GM18909 (cell line): ENCODE measurements around the gene STXBP5L.
"Not testable (repeated sequence)": the region's sequence is repeated elsewhere in the genome, so short reads cannot be mapped to it uniquely, and the experiment has no call there.

ENCODE experiments used
- ATAC-seq: cut with Tn5 transposase; IDR thresholded peaks from one replicate; pipeline ENCODE4 v1.9.1; 2021; ENCODE audit warnings: mild to moderate bottlenecking; ENCODE audit not compliant: unreplicated experiment, poor library complexity

The STXBP5L gene

DNA sequence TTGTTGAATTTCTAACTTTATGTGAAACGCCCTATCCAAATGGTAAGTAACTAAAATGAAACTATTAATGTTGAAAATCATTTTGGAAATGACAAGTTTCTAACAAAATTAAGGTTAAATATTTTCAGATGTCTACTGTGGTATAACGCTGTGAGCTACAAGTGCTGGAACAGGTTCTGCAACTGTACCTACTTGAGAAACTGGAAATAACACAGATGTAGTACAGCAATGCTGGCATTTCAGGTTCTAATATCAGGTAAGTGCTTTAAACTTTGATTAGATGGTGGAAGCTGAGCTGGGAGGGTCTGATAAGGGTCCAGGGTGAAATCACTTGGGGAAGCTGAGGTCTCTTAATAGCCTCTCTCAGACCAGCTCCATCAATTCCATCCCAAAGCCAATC, 315.1 kb downstream of the STXBP5L start:
- ATAC-seq, result no peak

DNA sequence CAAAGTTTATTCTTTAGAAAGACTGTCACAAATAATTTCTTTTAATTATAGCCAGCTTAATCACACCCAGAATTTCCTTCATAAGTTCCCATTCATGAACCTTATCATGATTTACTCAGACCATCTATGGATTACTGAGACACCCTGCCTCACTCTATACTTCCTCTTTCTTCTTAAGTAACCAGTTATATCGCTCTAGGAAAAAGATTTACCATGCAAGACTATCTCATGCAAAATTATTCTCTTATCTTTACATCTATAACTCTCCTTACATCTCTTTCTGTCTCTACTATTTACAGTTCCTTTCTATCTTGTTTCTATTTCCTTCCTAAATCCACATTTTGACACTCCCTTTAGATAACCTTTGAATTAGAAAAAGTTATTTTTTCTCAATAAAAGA, 321.0 kb downstream of the STXBP5L start:
- no peak for ATAC-seq

DNA sequence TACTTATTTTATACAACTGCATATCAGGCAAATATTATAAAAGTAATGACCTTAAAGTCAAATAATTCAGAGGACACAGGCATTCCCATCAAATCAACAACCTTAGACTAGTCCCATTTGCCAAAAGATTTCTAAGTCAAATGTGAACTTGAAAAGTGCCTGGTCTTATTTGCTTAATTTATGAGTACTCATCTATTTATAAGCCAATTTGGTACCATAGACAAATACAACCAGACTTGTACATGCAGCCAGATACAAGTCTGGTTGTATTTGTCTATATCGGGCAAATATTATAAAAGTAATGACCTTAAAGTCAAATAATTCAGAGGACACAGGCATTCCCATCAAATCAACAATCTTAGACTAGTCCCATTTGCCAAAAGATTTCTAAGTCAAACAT, 322.2 kb downstream of the STXBP5L start:
- ATAC-seq, result not testable (repeated sequence)

DNA sequence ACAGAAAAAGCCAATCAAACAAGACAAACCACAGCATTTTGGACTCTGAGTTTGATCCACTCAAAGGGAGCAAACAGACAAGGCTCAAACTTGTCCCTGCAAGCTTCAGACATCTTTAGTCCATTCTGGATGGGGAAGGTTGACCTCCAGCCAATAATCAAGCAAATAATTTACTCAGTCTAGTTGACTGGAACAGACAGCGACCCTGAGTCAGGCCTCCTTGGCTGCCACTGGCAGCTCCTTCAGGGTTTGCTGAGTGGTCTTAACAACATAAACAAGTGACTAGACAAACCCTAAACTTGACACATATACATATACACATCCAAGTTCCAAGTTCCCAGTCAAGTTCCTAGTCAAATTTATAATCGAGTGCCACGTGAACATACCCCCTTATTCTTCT, 323.9 kb downstream of the STXBP5L start:
- ATAC-seq, result no peak

DNA sequence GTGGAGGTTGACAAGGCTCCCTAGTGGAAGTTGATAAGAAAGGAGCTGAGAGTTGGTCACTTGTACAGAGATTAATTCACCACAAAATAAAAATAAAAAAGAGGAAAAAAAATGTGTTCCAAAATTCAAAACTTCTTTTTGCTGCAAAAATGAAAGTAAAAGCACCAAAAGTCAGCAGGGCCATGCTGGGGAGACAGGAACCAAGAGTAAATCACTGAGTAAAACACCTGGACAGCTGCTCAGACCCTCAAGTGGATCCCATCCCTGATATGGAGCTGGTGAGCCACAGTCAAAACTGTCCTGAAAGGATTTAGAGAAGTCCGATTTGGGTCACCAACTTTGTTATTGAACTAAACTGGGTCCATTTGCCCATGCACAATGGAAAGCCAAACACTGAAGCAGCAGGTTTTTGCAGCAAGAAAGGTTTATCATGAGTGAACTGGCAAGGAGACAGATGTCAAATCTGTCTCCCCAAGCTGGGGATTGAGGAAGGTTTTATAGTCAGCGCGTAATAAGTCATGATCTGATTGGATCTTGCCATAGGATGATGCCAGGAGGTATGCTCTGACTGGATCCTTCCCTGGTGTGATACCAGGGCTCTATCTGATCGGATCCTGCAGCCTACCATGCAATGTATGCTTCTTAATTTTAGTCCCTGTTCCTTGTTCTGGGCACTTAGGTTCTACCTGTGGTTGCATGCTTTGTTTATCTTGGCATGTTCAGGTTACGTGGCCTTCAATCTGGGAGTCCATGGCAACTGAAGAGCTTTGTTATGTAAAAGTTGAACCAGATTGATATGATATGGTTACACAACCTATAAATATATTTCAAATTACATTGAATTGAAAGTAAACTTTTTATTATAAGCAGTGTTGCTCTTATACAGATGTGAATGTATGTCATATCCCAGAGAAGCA, 324.6 kb downstream of the STXBP5L start:
- ATAC-seq, result no peak

DNA sequence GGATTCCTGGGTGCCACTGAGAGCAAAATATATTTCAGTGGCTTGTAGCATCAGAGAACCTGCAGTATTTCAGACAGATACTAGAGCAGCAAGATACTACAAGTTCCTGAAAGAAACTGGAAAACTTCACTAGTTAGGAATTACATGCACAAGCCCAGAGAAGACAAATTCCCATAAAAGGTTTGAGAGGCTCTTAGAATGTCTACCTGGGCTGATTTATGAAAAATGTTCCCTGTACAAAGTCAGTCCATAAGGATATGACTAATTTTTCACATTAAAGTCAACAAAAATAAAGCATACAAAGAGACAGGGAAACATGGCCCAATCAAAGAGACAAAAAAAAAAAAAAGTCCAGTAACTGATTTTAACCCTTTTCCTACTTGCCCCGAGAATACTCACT, 335.2 kb downstream of the STXBP5L start:
- no peak for ATAC-seq

DNA sequence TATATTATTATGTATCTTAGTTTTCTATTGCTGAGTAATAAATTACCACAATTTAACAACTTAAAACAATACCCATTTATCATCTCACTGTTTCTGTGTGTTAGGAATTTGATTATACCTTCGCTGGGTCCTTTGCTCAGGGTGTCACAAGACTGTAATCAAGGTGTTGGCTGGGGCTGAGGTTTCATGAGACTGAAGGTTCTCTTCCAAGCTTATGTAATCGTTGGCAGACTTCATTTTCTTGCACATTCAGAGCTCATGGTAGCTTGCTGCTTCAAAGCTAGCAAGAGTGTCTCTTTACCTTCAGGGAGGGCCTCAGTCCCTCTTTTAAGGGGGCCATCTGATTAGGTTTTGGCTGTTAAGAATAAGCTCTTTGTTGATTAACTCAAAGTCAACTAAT, 344.7 kb downstream of the STXBP5L start:
- no peak for ATAC-seq

DNA sequence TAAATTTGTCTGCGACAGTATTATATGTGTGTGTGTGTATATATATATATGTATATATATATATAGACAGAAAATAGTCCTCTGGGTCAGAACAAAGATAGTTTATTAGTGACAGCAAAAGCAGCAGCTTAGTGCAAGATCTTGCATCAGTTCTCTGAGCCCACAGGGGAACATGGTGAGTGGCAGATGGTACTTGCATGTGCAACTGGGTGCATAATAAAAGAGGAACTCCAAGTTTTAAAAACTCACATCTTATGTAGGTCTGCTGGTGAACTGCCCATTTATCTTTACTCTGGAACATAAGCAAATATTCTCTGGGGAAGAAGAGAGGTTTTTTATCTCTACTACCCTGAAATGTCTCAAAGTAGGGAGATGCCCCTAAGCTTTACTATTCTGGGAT, 361.4 kb downstream of the STXBP5L start:
- ATAC-seq, result no peak

DNA sequence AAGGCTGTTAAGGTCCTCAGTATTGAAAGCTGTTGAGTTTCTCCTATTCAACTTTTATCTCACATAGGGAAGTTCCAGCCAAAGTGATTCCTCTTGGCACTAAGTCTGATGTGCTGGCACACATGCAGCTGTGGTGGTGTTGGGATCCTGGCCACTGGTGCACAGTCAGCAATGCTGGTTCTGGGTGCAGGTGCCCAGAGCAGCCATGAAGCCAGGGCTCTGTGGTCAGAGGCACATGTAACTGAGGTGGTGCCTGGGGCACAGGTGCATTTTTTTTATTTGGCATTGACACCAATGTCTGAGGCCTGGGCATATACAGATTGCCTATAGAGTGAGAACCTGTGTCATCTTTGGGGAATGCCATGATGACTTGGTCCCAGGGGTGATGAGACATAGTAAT, 366.4 kb downstream of the STXBP5L start:
- ATAC-seq, result no peak

DNA sequence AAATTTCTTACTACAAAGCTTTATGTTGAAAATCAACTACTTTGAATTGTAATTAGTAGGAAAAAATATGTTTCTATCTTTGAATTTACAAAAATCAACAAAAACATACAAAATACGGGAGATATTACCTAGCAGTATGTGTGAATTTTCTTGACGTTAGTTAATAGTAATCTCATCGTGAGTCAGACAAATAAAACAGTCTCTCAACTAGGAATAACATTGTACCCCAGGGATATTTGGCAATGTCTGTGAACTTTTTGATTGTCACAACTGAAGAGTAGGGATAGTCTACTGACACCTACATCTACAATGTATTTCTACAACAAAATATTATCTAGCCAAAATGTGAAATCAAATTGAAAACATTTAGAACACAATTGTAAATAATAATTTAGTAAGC, 387.4 kb downstream of the STXBP5L start:
- no peak for ATAC-seq

DNA sequence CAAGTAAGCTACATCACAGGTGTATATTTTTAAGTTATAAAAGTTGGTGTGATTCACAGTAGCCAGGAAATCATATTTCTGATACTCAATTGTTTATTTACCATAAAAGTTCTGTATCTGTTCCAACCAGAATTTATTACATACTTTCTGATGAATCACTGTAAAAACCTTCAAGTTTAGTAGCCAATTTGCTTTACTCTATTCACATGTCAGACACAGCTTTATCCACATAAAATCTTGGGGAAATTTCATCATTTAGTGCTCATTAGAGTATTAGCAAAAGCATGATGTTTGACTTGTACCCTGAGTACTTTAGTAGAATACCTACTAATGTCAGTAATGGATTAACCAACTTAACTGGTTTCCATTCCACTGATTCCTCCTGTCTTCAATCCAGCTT, 388.0 kb downstream of the STXBP5L start:
- ATAC-seq, result no peak

DNA sequence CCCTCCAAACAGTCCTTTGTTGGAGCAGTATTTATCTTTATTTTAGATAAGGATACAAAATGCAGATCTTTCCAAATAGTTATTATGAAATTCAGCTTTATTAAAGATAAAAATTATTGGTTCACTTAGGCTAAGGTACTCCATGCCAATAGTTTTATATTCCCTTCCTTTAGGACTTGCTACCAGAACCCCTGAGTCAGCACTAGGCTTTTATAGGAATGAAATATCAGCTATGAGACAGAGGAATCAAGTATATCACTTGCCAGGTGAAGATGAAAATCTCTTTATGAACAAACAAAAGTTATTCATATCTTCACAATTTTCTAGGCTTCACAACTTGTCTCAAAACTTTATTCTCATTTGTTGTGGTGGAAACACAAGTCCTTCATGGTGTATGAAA, 416.3 kb downstream of the STXBP5L start:
- ATAC-seq, result no peak

DNA sequence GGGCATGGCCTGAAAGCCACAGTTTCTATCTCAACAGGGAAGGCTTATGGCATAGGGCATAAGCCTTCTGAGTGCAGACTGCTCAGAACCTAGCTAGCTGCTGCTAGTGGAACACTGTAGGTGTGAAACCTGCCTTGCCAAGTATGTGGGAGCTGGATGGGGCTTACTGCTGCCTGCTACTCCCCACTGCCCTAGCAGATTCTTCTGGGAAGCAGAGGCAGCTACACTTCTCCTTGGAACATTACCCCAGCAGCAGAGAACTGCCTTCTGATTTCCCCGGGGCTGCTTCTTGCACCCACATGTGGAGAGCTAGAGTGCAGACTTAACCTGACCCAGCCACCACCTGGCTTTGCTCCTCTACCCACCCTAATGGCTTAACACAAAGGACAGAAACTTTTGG, 422.1 kb downstream of the STXBP5L start:
- no peak for ATAC-seq

DNA sequence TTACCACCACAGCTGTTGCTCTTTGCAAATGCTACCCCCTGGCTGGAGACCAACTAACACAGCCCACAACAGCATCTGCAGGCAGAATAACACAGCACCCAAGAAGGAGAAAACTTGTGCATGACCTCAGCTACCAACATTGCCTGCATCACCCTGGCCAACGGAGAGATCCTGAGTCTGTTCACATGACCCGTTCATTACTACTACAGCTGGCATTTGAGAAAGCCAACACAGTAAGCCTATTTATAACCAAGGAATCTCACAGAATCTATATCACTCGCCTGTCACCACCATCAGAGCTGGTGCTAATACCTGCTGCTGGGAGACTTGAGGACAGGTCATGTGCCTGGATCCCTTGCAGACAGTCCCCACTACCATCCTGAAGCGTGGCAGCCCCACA, 422.6 kb downstream of the STXBP5L start:
- no peak for ATAC-seq

DNA sequence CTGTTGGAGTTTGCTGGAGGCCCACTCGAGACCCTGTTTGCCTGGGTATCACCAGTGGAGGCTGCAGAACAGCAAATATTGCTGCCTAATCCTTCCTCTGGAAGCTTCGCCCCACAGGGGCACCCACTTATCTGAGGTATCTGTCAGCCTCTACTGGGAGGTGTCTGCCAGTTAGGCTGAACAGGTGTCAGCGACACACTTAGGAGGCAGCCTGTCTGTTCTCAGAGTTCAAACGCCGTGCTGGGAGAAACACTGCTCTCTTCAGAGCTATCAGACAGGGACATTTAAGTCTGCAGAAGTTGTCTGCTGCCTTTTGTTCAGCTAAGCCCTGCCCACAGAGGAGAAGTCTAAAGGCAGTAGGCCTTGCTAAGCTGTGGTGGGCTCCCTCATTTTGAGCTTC, 448.0 kb downstream of the STXBP5L start:
- ATAC-seq, result not testable (repeated sequence)

DNA sequence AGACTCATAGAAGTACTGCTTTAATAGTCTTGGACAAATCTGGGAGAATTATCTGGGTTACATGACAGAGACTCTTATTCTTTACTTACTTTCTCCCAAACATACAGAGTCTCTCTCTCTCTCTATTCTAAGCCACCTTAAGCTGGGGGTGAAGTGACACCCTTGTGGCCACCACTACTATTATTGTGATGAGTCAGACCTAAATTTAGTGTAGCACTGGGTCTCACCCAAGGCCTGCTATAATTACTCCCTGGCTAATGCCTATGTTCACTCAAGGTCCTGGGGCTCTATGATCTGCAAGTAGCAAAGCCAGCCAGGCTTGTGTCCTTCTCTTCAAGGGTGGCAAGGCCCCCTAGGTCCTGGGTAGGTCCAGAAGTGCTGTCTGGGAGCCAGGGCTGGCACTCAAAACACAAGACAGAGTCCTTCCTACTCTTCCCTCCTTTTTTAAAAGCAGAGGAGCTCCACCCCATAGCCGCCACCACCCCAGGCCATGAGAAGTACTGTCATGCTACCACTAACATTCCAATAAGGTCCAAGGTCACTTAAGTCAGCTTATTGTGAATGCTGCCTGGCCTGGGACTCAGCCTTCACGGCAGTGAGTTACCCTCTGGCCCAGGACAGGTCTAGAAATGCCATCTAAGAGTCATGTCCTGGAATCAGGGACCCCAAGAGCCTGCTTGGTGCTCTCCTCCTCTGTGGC, 454.2 kb downstream of the STXBP5L start:
- peak; percentile 74 for ATAC-seq

DNA sequence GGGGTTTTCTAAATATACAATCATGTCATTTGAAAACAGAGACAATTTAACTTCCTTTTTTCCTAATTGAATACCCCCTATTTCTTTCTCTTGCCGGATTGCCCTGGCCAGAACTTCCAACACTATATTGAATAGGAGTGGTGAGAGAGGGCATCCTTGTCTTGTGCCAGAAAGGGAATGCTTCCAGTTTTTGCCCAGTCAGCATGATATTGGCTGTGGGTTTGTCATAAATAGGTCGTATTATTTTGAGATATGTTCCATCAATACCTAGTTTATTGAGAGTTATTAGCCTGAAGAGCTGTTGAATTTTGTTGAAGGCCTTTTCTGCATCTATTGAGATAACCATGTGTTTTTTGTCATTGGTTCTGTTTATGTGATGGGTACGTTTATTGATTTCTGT, 480.3 kb downstream of the STXBP5L start:
- ATAC-seq, result not testable (repeated sequence)

DNA sequence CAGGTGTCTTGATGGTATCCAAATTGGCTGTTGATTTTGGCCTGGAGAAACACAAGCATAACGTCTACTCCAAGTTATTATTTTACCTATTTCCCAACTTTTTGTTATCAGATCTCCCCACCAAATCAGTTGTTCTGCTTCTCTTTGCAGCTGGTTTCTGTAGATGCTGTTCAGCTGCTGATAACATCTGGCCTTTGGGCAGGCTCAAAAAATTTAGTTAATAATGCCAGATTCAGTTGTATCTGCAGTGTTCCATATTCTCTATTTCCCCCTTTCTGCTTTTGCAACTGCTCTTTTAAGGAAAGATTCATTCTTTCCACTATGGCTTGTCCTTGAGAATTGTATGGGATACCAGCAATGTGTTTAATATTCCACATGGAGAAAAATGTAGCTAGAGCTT, 488.0 kb downstream of the STXBP5L start:
- not testable (repeated sequence) for ATAC-seq

DNA sequence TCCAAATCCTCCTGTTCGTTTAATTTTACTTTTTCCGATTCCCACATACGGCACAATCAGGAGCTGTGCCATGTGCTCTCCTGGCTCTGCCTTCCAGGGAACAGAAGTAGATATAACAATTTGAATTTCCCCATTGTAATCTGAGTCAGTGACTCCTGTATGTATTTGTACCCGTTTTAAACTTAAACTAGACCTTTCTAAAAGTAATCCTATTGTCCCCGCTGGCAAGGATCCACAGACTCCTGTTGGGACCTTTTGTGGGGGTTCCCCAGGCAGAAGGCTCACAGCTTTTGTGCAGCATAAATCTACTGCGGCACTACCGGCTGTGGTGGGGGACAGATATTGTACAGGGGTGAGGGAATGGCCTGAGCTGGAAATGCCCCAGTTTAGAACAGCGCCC, 490.0 kb downstream of the STXBP5L start:
- ATAC-seq, result not testable (repeated sequence)

DNA sequence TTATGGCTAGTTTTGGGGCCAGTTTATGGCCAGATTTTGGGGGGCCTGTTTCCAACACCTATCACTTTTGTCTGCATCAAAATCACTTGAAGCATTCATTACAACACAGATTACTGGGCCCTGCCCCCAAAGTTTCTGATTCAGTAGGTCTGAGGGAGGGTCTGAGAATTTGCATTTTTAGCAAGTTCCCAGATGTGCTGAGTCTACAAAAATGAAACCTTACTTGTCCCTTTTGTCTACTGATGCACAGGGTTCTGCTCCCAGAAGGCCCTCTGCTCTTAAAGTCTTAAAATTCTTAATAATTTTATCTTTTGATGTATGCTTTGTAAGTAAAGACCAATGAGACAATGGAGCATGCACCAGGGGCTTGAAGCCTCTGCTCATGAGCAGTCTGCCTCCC, 491.8 kb downstream of the STXBP5L start:
- ATAC-seq, result no peak

DNA sequence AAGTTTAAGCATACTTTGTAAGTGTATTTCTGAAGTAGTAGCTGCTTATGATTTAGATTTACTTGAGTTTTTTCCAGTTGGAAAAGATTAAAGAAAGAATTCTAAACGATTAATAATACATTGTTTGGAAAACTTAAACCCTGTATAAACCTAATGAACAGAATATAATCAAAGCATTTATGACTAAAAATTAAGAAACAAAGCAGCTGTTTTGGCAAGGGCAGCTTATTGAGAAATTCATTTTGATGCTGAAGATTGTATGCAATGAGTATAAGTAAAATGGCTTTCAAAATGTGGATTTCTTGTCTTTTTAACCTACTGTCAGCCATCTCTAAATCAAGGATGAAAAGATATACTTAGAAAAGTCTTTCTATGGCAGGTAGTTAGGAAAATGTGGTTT, 497.6 kb downstream of the STXBP5L start:
- ATAC-seq, result no peak

DNA sequence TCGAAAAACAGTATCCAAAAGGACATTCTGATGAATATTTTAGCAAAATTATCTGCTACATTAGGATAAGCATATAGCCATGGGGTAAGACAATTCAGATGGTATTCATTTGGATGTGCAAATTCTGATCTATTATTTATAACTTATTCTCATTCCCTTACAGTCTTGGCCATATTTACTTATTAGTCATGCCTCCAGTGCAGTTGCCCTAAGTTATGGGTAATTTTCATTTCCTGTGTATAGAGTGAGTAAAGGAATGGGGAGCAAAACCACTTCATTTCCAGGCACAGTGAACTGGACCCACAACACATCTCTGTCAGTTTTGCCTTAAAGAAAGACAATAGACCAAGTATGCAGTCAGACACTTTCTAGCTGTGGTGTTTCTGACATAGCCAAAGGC, 503.5 kb downstream of the STXBP5L start:
- ATAC-seq, result no peak
